Liver (tissue), 9 donors: ENCODE measurements around the gene MAN1C1. TPM values are rescaled to one million over a fixed set of nuclear protein-coding genes. Genes with fewer than 3 reads are reported as not detected.

Experiments
- DNase-seq: peaks from one replicate; pipeline ENCODE4 v3.0.0-alpha.2; 2017; ENCODE audit warnings: low spot score
- H3K27ac ChIP-seq, 2 donors: one replicate each; pipeline ENCODE4 v1.7.0; 2013; ENCODE audit warnings: inconsistent platforms in 2 of 2, low read length in 2 of 2, control low read depth in 1 of 2, low read depth in 1 of 2, mild to moderate bottlenecking in 1 of 2
- H3K27me3 ChIP-seq, 4 donors: one replicate each; pipeline versions ENCODE4 v1.6.1 to v1.7.0; 2013; ENCODE audit warnings: low read length in 3 of 4, inconsistent platforms in 1 of 4, mild to moderate bottlenecking in 1 of 4, moderate library complexity in 1 of 4; ENCODE audit not compliant: control insufficient read depth in 4 of 4, insufficient read depth in 4 of 4
- H3K36me3 ChIP-seq, 4 donors: one replicate each; pipeline versions ENCODE4 v1.6.1 to v1.7.0; 2013; ENCODE audit warnings: low read length in 3 of 4, mild to moderate bottlenecking in 3 of 4, low read depth in 1 of 4, moderate library complexity in 1 of 4; ENCODE audit not compliant: control insufficient read depth in 4 of 4, insufficient read depth in 3 of 4
- H3K4me1 ChIP-seq, 4 donors: one replicate each; pipeline versions ENCODE4 v1.6.1 to v1.7.0; 2013; ENCODE audit warnings: low read length in 3 of 4, mild to moderate bottlenecking in 3 of 4, moderate library complexity in 1 of 4; ENCODE audit not compliant: control insufficient read depth in 4 of 4, insufficient read depth in 4 of 4
- H3K4me3 ChIP-seq, 3 donors: one replicate each; pipeline versions ENCODE4 v1.6.1 to v1.7.0; 2013; ENCODE audit warnings: low read length in 3 of 3, control low read depth in 1 of 3, low read depth in 1 of 3, mild to moderate bottlenecking in 1 of 3
- H3K9ac ChIP-seq, 2 donors: one replicate each; pipeline ENCODE4 v1.7.0; 2013; ENCODE audit warnings: low read length in 2 of 2, mild to moderate bottlenecking in 2 of 2, moderate library complexity in 2 of 2, control low read depth in 1 of 2, low read depth in 1 of 2
- H3K9me3 ChIP-seq, 4 donors: one replicate each; pipeline versions ENCODE4 v1.6.1 to v1.7.0; 2013; ENCODE audit warnings: low read length in 3 of 4; ENCODE audit not compliant: control insufficient read depth in 4 of 4
- CTCF ChIP-seq: fragments of 150-350 bp; IDR thresholded peaks from 2 replicates; pipeline ENCODE4 v1.5.1; 2017; ENCODE audit warnings: improper control_type of control experiment, low read depth, low read length; ENCODE audit not compliant: missing input control
- FOXA1 ChIP-seq: IDR thresholded peaks from 2 replicates; pipeline ENCODE4 v1.6.1; 2016; ENCODE audit warnings: antibody characterized with exemption
- FOXA2 ChIP-seq: IDR thresholded peaks from 2 replicates; pipeline ENCODE4 v1.6.1; 2016; ENCODE audit warnings: antibody characterized with exemption
- GABPA ChIP-seq, 2 donors: IDR thresholded peaks in 1 of 2; conservative IDR thresholded peaks in 1 of 2; 2 replicates each; pipeline ENCODE4 v1.6.1; 2016; ENCODE audit warnings: antibody characterized with exemption in 2 of 2, mild to moderate bottlenecking in 1 of 2, moderate library complexity in 1 of 2
- HNF4A ChIP-seq, 2 donors: conservative IDR thresholded peaks; 2 replicates each; pipeline ENCODE4 v1.6.1; 2016; ENCODE audit warnings: antibody characterized with exemption in 2 of 2, mild to moderate bottlenecking in 2 of 2
- HNF4G ChIP-seq: IDR thresholded peaks from 2 replicates; pipeline ENCODE4 v1.6.1; 2016; ENCODE audit warnings: antibody characterized with exemption
- MAX ChIP-seq: IDR thresholded peaks from 2 replicates; pipeline ENCODE4 v1.6.1; 2016; ENCODE audit warnings: antibody characterized with exemption
- NR2F2 ChIP-seq: IDR thresholded peaks from 2 replicates; pipeline ENCODE4 v1.6.1; 2016; ENCODE audit warnings: antibody characterized with exemption
- RAD21 ChIP-seq, 2 donors: IDR thresholded peaks; 2 replicates each; pipeline ENCODE4 v1.6.1; 2016; ENCODE audit warnings: antibody characterized with exemption in 2 of 2, mild to moderate bottlenecking in 2 of 2
- REST ChIP-seq: IDR thresholded peaks from 2 replicates; pipeline ENCODE4 v1.6.1; 2016; ENCODE audit warnings: antibody characterized with exemption, mild to moderate bottlenecking
- SP1 ChIP-seq: IDR thresholded peaks from 2 replicates; pipeline ENCODE4 v1.6.1; 2018; ENCODE audit warnings: antibody characterized with exemption, mild to moderate bottlenecking
- ZBTB33 ChIP-seq: IDR thresholded peaks from 2 replicates; pipeline ENCODE4 v1.6.1; 2016; ENCODE audit warnings: antibody characterized with exemption
- WGBS: extraction: QIAGEN DNeasy Blood & Tissue Kit; methylation state at CpG from one replicate; pipeline ENCODE4 v1.1.7; 2013; 5-methylcytosine and 5-hydroxymethylcytosine counted together
- polyA plus RNA-seq, 2 donors: library from polyadenylated mRNA; stranded (reverse) in 1 of 2; unstranded in 1 of 2; fragments of 200-250 nt in 1 of 2; fragments of >200 nt in 1 of 2; fragmentation: Nextera tagmentation in 1 of 2; extraction: Ambion mirVana in 1 of 2; gene quantifications; one replicate each; pipeline versions ENCODE4 v1.2.1 to v1.2.3, GENCODE V29; 2013 to 2015
- total RNA-seq, 2 donors: library from RNA; depleted of rRNA; stranded (reverse); fragments of >200 nt; gene quantifications; one replicate each; pipeline ENCODE4 v1.2.3, GENCODE V29; 2014
- donor health status: healthy.
- donor health status: healthy.
- donor health status: healthy.
- donor health status: healthy.
- donor health status: healthy.

The MAN1C1 gene
- total and polyA plus RNA-seq, 4 donors: 6.3 to 16.0 (median 8.1) TPM

GRCh38 chr1:25679171-25679570 is 62.6 kb downstream of the MAN1C1 start:
- 83% methylated on average over 2 of the region's 2 CpGs for WGBS
- H3K27me3 ChIP-seq: no peaks in the 10 kb centered on the region
- no peak overlapping the region for H3K9ac ChIP-seq
- TF ChIP-seq CTCF: no peak
- no peak for TF ChIP-seq FOXA1
- no peak for TF ChIP-seq GABPA (IDR thresholded peaks at IDR 0.05 in 1 of 2, conservative IDR thresholded peaks at IDR 0.05 in 1 of 2)
- TF ChIP-seq REST: no peak
- TF ChIP-seq MAX: no peak
- no peak for TF ChIP-seq RAD21 (IDR thresholded peaks at IDR 0.05)
- TF ChIP-seq ZBTB33: no peak
- no peak for TF ChIP-seq HNF4G
- TF ChIP-seq SP1: no peak
- no peak for TF ChIP-seq NR2F2
- no peak for TF ChIP-seq FOXA2
- no peak overlapping the region for H3K4me3 ChIP-seq
- H3K4me1 ChIP-seq: peaks cover 7 to 31% (median 19%) of the 10 kb centered on the region in 4 donors
- no peak overlapping the region for H3K27ac ChIP-seq
- no peak for DNase-seq
- H3K9me3 ChIP-seq: no peaks in the 10 kb centered on the region
- H3K36me3 ChIP-seq: no peaks in the 10 kb centered on the region

- no peaks in the 10 kb centered on the region for H3K27me3 ChIP-seq
- H3K27ac ChIP-seq: no peak overlapping the region
- 99% methylated on average over 4 of the region's 4 CpGs for WGBS
- no peaks in the 10 kb centered on the region for H3K36me3 ChIP-seq
- TF ChIP-seq FOXA2 (no peak), HNF4A (conservative IDR thresholded peaks at IDR 0.05) (no peak)
- peaks cover 7 to 35% (median 22%) of the 10 kb centered on the region in 4 donors for H3K4me1 ChIP-seq
- DNase-seq: no peak
- H3K9ac ChIP-seq: no peak overlapping the region
- H3K4me3 ChIP-seq: no peak overlapping the region
- H3K9me3 ChIP-seq: no peaks in the 10 kb centered on the region
Measured at GRCh38 chr1:25680701-25681100, 64.1 kb downstream of the MAN1C1 start.
